A549 (cell line): ENCODE data around the gene MB21D2.

Source experiments
- CHD2 ChIP-seq: fragments of 150-350 bp; IDR thresholded peaks from 2 replicates; pipeline ENCODE4 v1.6.1; 2014; ENCODE audit warnings: low read length; ENCODE audit not compliant: partially characterized antibody
- CTCF ChIP-seq: fragments of >200 bp; sonication (Bioruptor Twin); formaldehyde crosslinking; IDR thresholded peaks from 3 replicates; pipeline ENCODE4 v1.5.1; 2016
- ESRRA ChIP-seq: fragments of 150-350 bp; IDR thresholded peaks from 2 replicates; pipeline ENCODE4 v1.6.1; 2014; ENCODE audit warnings: mild to moderate bottlenecking, low read length, borderline replicate concordance
- MAX ChIP-seq: IDR thresholded peaks from 2 replicates; pipeline ENCODE4 v1.6.1; 2012
- NR3C1 ChIP-seq: fragments of >200 bp; sonication (Bioruptor Twin); formaldehyde crosslinking; IDR thresholded peaks from 3 replicates; pipeline ENCODE4 v1.6.1; 2017
- POLR2A ChIP-seq: IDR thresholded peaks from 2 replicates; pipeline ENCODE4 v1.6.1; 2012; ENCODE audit warnings: mild to moderate bottlenecking, low read length

DNA sequence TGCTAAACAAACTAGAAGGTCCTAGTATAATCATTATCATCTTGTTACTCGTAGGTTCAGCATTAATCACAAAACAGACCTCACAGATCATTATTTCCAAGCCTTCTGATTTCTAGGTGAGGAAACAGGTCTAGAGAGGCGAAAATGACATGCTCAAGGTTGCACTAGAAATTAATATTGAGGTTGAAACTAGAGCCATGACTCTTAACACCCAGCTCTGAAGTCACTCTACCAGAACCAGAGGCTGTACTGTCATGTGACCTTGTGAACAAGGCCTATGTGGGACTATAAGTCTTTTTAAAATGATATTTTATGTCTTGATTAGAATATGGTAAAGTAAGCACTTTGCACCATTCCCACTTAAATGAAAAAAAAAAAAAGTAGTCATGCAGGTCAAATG lies 166.5 kb downstream of the MB21D2 start:
- no peak for TF ChIP-seq CTCF
- TF ChIP-seq NR3C1: no peak
- TF ChIP-seq POLR2A: no peak
- TF ChIP-seq CHD2: no peak
- no peak for TF ChIP-seq ESRRA
- TF ChIP-seq MAX: no peak
